WERI-Rb-1 (cell line): ENCODE results near the gene OSBPL7.

Experiments used
- DNase-seq: peaks from one replicate; pipeline ENCODE4 v3.0.0-alpha.2; 2020
- H3K27ac ChIP-seq: fragments of 250-450 bp; sonication (Bioruptor Pico); 2 replicates; pipeline ENCODE4 v1.5.1; 2020; ENCODE audit warnings: mild to moderate bottlenecking, moderate library complexity
- H3K27me3 ChIP-seq: fragments of 250-450 bp; sonication (Bioruptor Pico); 2 replicates; pipeline ENCODE4 v1.5.1; 2021; ENCODE audit warnings: mild to moderate bottlenecking, low read depth, moderate library complexity; ENCODE audit not compliant: insufficient read depth, severe bottlenecking
- H3K36me3 ChIP-seq: fragments of 250-450 bp; sonication (Bioruptor Pico); 2 replicates; pipeline ENCODE4 v1.5.1; 2020; ENCODE audit warnings: mild to moderate bottlenecking, moderate library complexity
- H3K4me3 ChIP-seq: 2 replicates; pipeline ENCODE4 v1.5.1; 2011; ENCODE audit warnings: low read depth, mild to moderate bottlenecking, control low read depth, low read length
- H3K9me3 ChIP-seq: fragments of 250-450 bp; sonication (Bioruptor Pico); 2 replicates; pipeline ENCODE4 v1.5.1; 2021; ENCODE audit warnings: mild to moderate bottlenecking, moderate library complexity; ENCODE audit not compliant: severe bottlenecking
- CTCF ChIP-seq: IDR thresholded peaks from 2 replicates; pipeline ENCODE4 v1.5.1; 2011; ENCODE audit warnings: low read depth, mild to moderate bottlenecking, control low read depth, inconsistent platforms, low read length

The OSBPL7 gene

GRCh38 chr17:47866941-47867340 lies 45.3 kb upstream of the OSBPL7 start:
- Histone ChIP-seq H3K27me3 (no peaks in the 10 kb centered on the region), H3K36me3 (no peaks in the 10 kb centered on the region), H3K27ac (no peak overlapping the region), H3K9me3 (no peaks in the 10 kb centered on the region), H3K4me3 (no peak overlapping the region)
- no peak for TF ChIP-seq CTCF
- no peak for DNase-seq

DNA sequence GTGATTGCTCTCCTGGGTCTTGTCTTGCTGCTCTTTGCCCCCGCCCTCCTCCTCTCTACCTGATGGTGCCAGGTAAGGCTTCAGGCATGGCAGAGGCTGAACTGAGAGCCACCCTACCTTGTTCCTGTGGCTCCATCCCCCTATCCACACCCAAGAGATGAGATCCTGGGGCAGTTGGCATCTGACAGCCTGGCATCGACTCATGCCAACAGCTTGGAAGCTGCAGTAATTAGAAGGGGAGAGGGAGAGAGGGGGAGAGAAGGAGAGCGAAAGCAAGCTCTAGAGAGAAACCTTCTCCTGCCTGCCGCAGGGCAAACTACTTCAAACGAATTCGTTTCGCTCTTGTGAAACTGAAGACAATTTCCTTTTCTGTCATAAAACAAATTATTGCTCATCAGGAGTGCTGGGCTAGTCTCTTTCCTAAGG lies 43.2 kb upstream of the OSBPL7 start:
- Histone ChIP-seq H3K27me3 (no peaks in the 10 kb centered on the region), H3K4me3 (no peak overlapping the region), H3K36me3 (no peaks in the 10 kb centered on the region), H3K9me3 (no peaks in the 10 kb centered on the region), H3K27ac (no peak overlapping the region)
- no peak for DNase-seq
- no peak for TF ChIP-seq CTCF

DNA sequence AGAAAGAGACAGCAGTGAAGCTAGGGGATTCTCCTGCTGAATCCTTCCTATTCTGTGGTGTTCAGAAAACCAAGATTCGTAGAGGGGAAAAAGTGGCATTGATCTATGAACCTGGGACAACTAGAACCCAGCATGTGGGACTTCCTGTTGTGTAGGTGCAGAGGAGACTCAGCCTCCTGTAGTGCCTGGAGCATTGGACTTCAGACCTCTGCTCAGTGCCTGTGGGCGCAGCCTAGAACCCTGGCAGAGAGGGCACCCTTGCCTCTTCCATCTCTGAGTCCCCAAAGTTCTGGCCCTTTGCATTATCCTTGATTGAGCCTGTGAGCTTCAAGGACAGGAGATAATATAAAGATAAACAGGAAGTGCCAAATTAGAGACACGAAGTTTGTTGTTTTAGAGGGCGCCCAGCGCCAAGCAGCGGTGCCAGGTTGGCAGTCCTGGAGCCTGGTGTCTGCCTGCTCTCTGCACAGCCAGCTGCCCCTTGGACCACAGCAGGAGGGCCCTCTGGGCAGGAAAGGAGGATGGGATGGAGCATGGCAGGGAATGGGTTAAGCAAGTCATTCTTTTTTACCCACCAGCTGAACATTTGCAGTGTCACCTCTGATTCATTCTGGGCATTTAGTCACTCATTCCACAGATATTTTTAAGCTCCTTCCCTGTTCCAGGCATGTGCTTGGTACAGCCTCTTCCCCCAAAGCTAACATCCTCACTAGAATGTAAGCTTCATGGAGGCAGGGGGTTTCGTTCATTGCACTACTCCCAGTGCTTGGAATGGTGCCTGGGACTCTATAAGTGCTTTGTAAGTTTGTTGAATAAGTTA lies 41.2 kb upstream of the OSBPL7 start:
- H3K27ac ChIP-seq = no peak overlapping the region
- no peaks in the 10 kb centered on the region for H3K9me3 ChIP-seq
- H3K36me3 ChIP-seq = no peaks in the 10 kb centered on the region
- no peak for TF ChIP-seq CTCF
- H3K4me3 ChIP-seq = no peak overlapping the region
- DNase-seq = no peak
- no peaks in the 10 kb centered on the region for H3K27me3 ChIP-seq

GRCh38 chr17:47860386-47860785 lies 38.8 kb upstream of the OSBPL7 start:
- Histone ChIP-seq H3K27me3 (no peaks in the 10 kb centered on the region), H3K36me3 (no peaks in the 10 kb centered on the region), H3K27ac (no peak overlapping the region), H3K9me3 (no peaks in the 10 kb centered on the region), H3K4me3 (no peak overlapping the region)
- no peak for TF ChIP-seq CTCF
- no peak for DNase-seq

GRCh38 chr17:47857551-47858455 lies 36.2 kb upstream of the OSBPL7 start:
- DNase-seq = no peak
- Histone ChIP-seq H3K4me3 (no peak overlapping the region), H3K9me3 (no peaks in the 10 kb centered on the region), H3K27ac (no peak overlapping the region), H3K27me3 (no peaks in the 10 kb centered on the region), H3K36me3 (no peaks in the 10 kb centered on the region)
- no peak for TF ChIP-seq CTCF
